ENCODE measurements around the gene ATP8B3.
A peak's percentile ranks its signal among the peaks of the same experiment; 100 is the strongest.

ATP8B3 gene

GRCh38 chr19:1849132-1849474, 37.0 kb upstream of the ATP8B3 start:
- no peak for DNase-seq (ENCODE audit: low read depth)
- no peak overlapping the region for H3K4me3 ChIP-seq (ENCODE audit: low read length)
- no peak for TF ChIP-seq CTCF (conservative IDR thresholded peaks at IDR 0.05; ENCODE audit: low read depth, low read length)

- TF ChIP-seq CTCF (conservative IDR thresholded peaks at IDR 0.05; ENCODE audit: low read depth, low read length): peak; percentile 93
- DNase-seq (ENCODE audit: low read depth): peak; percentile 59
- H3K4me3 ChIP-seq (ENCODE audit: low read length): peak within 1 kb of the TSS; percentile 92
Observed at GRCh38 chr19:1848399-1849131, 36.5 kb upstream of the ATP8B3 start, which contains the start of gene REXO1. Gene REXO1 (minus strand): TSS chr19:1848483. CDS start chr19:1848358, 125 bp downstream.

GRCh38 chr19:1847684-1848398, 35.8 kb upstream of the ATP8B3 start:
- peak overlapping the region; percentile 92 for H3K4me3 ChIP-seq (ENCODE audit: low read length)
- no peak for TF ChIP-seq CTCF (conservative IDR thresholded peaks at IDR 0.05; ENCODE audit: low read depth, low read length)
- DNase-seq (ENCODE audit: low read depth): peak; percentile 34

GRCh38 chr19:1847348-1847683, 35.2 kb upstream of the ATP8B3 start:
- TF ChIP-seq CTCF (conservative IDR thresholded peaks at IDR 0.05; ENCODE audit: low read depth, low read length): no peak
- DNase-seq (ENCODE audit: low read depth): no peak

GRCh38 chr19:1846517-1847204, 34.6 kb upstream of the ATP8B3 start:
- TF ChIP-seq CTCF (conservative IDR thresholded peaks at IDR 0.05; ENCODE audit: low read depth, low read length): no peak
- peak overlapping the region; percentile 92 for H3K4me3 ChIP-seq (ENCODE audit: low read length)
- DNase-seq (ENCODE audit: low read depth): no peak

More at GRCh38 chr19:1847348-1847683, 35.2 kb upstream of the ATP8B3 start:
- H3K4me3 ChIP-seq (ENCODE audit: low read length): peak overlapping the region; percentile 92

GRCh38 chr19:1845642-1846041, 33.6 kb upstream of the ATP8B3 start:
- TF ChIP-seq CTCF (conservative IDR thresholded peaks at IDR 0.05; ENCODE audit: low read depth, low read length): no peak
- no peak overlapping the region for H3K4me3 ChIP-seq (ENCODE audit: low read length)
- DNase-seq (ENCODE audit: low read depth): no peak
